Measurements from ENCODE around the gene ZC3H12D.

- no peak for TF ChIP-seq CTCF (conservative IDR thresholded peaks at IDR 0.05; ENCODE audit: low read length)
- no peak for TF ChIP-seq EZH2phosphoT487 (IDR thresholded peaks at IDR 0.05; ENCODE audit: borderline replicate concordance)
Measured at GRCh38 chr6:149410557-149410956, 74.3 kb downstream of the ZC3H12D start.
